HepG2 (cell line): ENCODE results near the gene OBSL1. TPM values are rescaled to one million over a fixed set of nuclear protein-coding genes. Genes with fewer than 3 reads are reported as not detected.

Source experiments
- ATAD3A ChIP-seq: sonication (generic); formaldehyde crosslinking; IDR thresholded peaks from 2 replicates; pipeline ENCODE4 v1.4.0; 2020; ENCODE audit warnings: missing genetic modification reagents
- DNMT1 ChIP-seq: sonication (generic); formaldehyde crosslinking; IDR thresholded peaks from 2 replicates; pipeline ENCODE4 v1.5.1; 2020; ENCODE audit warnings: mild to moderate bottlenecking, missing genetic modification reagents
- EP300 ChIP-seq, 3 experiments: sonication (generic) in 1 of 3; formaldehyde crosslinking in 1 of 3; IDR thresholded peaks; 2 replicates each; pipeline versions ENCODE4 v1.5.1 to v1.6.1; 2011 to 2020; ENCODE audit warnings: low read depth in 2 of 3, low read length in 2 of 3, borderline replicate concordance in 1 of 3, improper control_type of control experiment in 1 of 3, mild to moderate bottlenecking in 1 of 3, missing genetic modification reagents in 1 of 3, moderate library complexity in 1 of 3
- HOXA5 ChIP-seq: sonication (generic); formaldehyde crosslinking; IDR thresholded peaks from 2 replicates; pipeline ENCODE4 v1.4.0; 2020; ENCODE audit warnings: missing genetic modification reagents
- IRX3 ChIP-seq: sonication (generic); formaldehyde crosslinking; IDR thresholded peaks from 2 replicates; pipeline ENCODE4 v1.8.1; 2023; ENCODE audit warnings: mild to moderate bottlenecking, low read depth, missing genetic modification reagents, borderline replicate concordance
- ISX ChIP-seq: sonication (generic); formaldehyde crosslinking; conservative IDR thresholded peaks from 2 replicates; pipeline ENCODE4 v1.5.0; 2020; ENCODE audit warnings: missing genetic modification reagents
- NCOA2 ChIP-seq: sonication (generic); formaldehyde crosslinking; IDR thresholded peaks from 2 replicates; pipeline ENCODE4 v1.8.0; 2022; ENCODE audit warnings: inconsistent platforms
- NPAS2 ChIP-seq: sonication (generic); formaldehyde crosslinking; IDR thresholded peaks from 2 replicates; pipeline ENCODE4 v1.8.0; 2022; ENCODE audit warnings: mild to moderate bottlenecking, missing genetic modification reagents, borderline replicate concordance
- POLR2AphosphoS5 ChIP-seq: IDR thresholded peaks from 2 replicates; pipeline ENCODE4 v1.6.1; 2012; ENCODE audit warnings: low read depth, low read length
- PRPF4 ChIP-seq: fragments of 200-400 bp; formaldehyde crosslinking; IDR thresholded peaks from 2 replicates; pipeline ENCODE4 v1.6.1; 2016; ENCODE audit warnings: low read length, low read depth; ENCODE audit not compliant: poor library complexity, severe bottlenecking
- RFX3 ChIP-seq: IDR thresholded peaks from 2 replicates; pipeline ENCODE4 v1.6.1; 2016; ENCODE audit warnings: missing biosample characterization, missing genetic modification reagents
- RFXANK ChIP-seq: IDR thresholded peaks from 2 replicates; pipeline ENCODE4 v1.6.1; 2016
- SNAPC2 ChIP-seq: sonication (generic); formaldehyde crosslinking; IDR thresholded peaks from 2 replicates; pipeline ENCODE4 v1.8.1; 2022; ENCODE audit warnings: mild to moderate bottlenecking, missing genetic modification reagents
- SP4 ChIP-seq: sonication (generic); formaldehyde crosslinking; IDR thresholded peaks from 2 replicates; pipeline ENCODE4 v1.8.1; 2023; ENCODE audit warnings: mild to moderate bottlenecking, missing genetic modification reagents
- SRY ChIP-seq: sonication (generic); formaldehyde crosslinking; IDR thresholded peaks from 2 replicates; pipeline ENCODE4 v1.8.0; 2022; ENCODE audit warnings: mild to moderate bottlenecking, missing genetic modification reagents
- TBX3 ChIP-seq: fragments of 450-650 bp; IDR thresholded peaks from 2 replicates; pipeline ENCODE4 v1.6.1; 2017; ENCODE audit warnings: antibody characterized with exemption, mild to moderate bottlenecking, inconsistent platforms, borderline replicate concordance
- TOE1 ChIP-seq: sonication (generic); formaldehyde crosslinking; IDR thresholded peaks from 2 replicates; pipeline ENCODE4 v1.4.0; 2020; ENCODE audit warnings: mild to moderate bottlenecking, missing genetic modification reagents
- ZBTB1 ChIP-seq: sonication (generic); formaldehyde crosslinking; IDR thresholded peaks from 2 replicates; pipeline ENCODE4 v1.4.0; 2020; ENCODE audit warnings: missing genetic modification reagents, borderline replicate concordance
- ZMYM2 ChIP-seq: sonication (generic); formaldehyde crosslinking; IDR thresholded peaks from 2 replicates; pipeline ENCODE4 v1.8.0; 2022; ENCODE audit warnings: mild to moderate bottlenecking, missing genetic modification reagents
- ZNF556 ChIP-seq: sonication (generic); formaldehyde crosslinking; IDR thresholded peaks from 2 replicates; pipeline ENCODE4 v1.4.0; 2020; ENCODE audit warnings: mild to moderate bottlenecking, missing genetic modification reagents, borderline replicate concordance
- ZNF605 ChIP-seq: sonication (generic); formaldehyde crosslinking; IDR thresholded peaks from 2 replicates; pipeline ENCODE4 v1.8.0; 2022; ENCODE audit warnings: mild to moderate bottlenecking, missing genetic modification reagents
- ZNF713 ChIP-seq: sonication (generic); formaldehyde crosslinking; IDR thresholded peaks from 2 replicates; pipeline ENCODE4 v1.4.0; 2020; ENCODE audit warnings: mild to moderate bottlenecking, missing genetic modification reagents
- ZSCAN25 ChIP-seq: sonication (generic); formaldehyde crosslinking; IDR thresholded peaks from 2 replicates; pipeline ENCODE4 v1.8.0; 2022; ENCODE audit warnings: mild to moderate bottlenecking, missing genetic modification reagents
- polyA plus RNA-seq, 8 experiments: library from polyadenylated mRNA; depleted of rRNA in 3 of 8; stranded (reverse) in 7 of 8; unstranded in 1 of 8; fragments of >200 nt; fragmentation: Illumina TruSeq in 4 of 8; extraction: Trizol in 4 of 8; gene quantifications; 2 replicates each; pipeline versions ENCODE4 v1.2.1 to v1.2.3, GENCODE V29; 2011 to 2016; ENCODE audit warnings: low read depth in 4 of 8, missing spikeins in 1 of 8, mixed read lengths in 1 of 8; ENCODE audit not compliant: insufficient read depth in 1 of 8
- total RNA-seq, 5 experiments: library from RNA; depleted of rRNA; stranded (reverse); fragments of >200 nt; fragmentation: Illumina TruSeq; extraction: Trizol; gene quantifications; 2 replicates each; pipeline ENCODE4 v1.2.3, GENCODE V29; 2016; ENCODE audit warnings: low read depth in 1 of 5
- TF ChIP-seq, protein P1 (sequence below): sonication (generic); formaldehyde crosslinking; IDR thresholded peaks from 2 replicates; pipeline ENCODE4 v1.8.0; 2022; ENCODE audit warnings: missing genetic modification reagents, mild to moderate bottlenecking, moderate library complexity, borderline replicate concordance
- TF ChIP-seq, protein P2 (sequence below): sonication (generic); formaldehyde crosslinking; IDR thresholded peaks from 2 replicates; pipeline ENCODE4 v1.9.0; 2022; ENCODE audit warnings: missing genetic modification reagents, mild to moderate bottlenecking, borderline replicate concordance
- TF ChIP-seq, protein P3 (sequence below): sonication (generic); formaldehyde crosslinking; IDR thresholded peaks from 2 replicates; pipeline ENCODE4 v1.4.0; 2020; ENCODE audit warnings: missing genetic modification reagents

OBSL1 gene
- total and polyA plus RNA-seq, 2 of the 13 experiments (the other 11 are each of a cell fraction or from before 2014, with no cell fraction given), result 86.7 to 218 TPM

DNA sequence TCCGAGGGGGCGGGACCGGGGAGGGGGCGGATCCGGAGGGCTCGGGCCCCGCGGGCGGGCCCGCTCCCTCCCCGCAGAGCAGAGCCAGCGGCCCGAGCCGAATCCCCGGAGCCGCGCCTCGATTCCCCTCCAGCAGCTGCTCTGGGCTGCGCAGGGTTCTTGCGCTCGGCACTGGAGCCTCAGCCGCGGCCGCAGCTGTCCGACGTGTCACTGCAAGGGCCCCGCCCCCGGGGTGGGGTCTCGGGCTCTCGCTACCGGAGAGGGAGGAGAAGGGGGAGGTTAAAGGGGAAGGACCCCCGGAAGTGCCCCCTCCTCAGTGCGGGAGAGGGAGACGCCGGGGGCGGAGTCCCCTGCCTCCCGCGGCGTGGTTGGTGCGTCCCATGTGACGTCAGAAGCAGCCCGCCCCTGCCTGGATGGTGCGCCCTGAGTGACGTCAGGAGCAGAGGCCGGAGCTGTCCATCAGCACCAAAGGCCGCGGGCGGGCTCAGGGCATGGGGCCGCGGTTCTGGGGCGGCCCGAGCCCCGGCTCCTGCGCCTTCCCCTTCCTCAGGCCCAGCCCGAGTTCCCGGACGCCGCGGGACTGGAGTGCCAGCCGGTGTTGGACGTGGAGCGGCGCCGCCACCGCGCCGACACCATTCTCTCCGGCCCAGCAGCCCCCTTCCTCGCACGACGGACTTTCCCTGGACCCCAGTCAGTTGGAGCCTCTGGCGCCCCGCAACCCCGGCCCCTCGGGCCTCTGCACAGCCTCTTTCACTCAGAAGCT lies 27.6 kb downstream of the OBSL1 start, which contains the start of the genes CHPF and TMEM198 (continued):
- peak in 1 of 2 experiments; percentile 59; a peak in 1 of 4 replicates for TF ChIP-seq EP300 (IDR thresholded peaks at IDR 0.05; ENCODE audit: low read depth in 2 of 2, low read length in 2 of 2)
- TF ChIP-seq EP300 (CRISPR knock-in tag; IDR thresholded peaks at IDR 0.05; ENCODE audit: borderline replicate concordance), result no peak; the same call in 1 of the 2 replicates
- no peak for TF ChIP-seq RFX3 (CRISPR knock-in tag)
- TF ChIP-seq TBX3, result no peak
- TF ChIP-seq PRPF4, result no peak
- TF ChIP-seq ZBTB1 (CRISPR knock-in tag), result no peak
- TF ChIP-seq ZSCAN25 (CRISPR knock-in tag), result peak; percentile 63
- TF ChIP-seq NPAS2 (CRISPR knock-in tag), result no peak
- TF ChIP-seq, protein P1, sequence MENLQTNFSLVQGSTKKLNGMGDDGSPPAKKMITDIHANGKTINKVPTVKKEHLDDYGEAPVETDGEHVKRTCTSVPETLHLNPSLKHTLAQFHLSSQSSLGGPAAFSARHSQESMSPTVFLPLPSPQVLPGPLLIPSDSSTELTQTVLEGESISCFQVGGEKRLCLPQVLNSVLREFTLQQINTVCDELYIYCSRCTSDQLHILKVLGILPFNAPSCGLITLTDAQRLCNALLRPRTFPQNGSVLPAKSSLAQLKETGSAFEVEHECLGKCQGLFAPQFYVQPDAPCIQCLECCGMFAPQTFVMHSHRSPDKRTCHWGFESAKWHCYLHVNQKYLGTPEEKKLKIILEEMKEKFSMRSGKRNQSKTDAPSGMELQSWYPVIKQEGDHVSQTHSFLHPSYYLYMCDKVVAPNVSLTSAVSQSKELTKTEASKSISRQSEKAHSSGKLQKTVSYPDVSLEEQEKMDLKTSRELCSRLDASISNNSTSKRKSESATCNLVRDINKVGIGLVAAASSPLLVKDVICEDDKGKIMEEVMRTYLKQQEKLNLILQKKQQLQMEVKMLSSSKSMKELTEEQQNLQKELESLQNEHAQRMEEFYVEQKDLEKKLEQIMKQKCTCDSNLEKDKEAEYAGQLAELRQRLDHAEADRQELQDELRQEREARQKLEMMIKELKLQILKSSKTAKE (CRISPR knock-in tag), result no peak
- peak; percentile 90 for TF ChIP-seq ZNF556
- TF ChIP-seq TOE1 (CRISPR knock-in tag), result peak; percentile 97
- peak; percentile 93 for TF ChIP-seq POLR2AphosphoS5
- peak; percentile 61 for TF ChIP-seq NCOA2
- peak; percentile 78 for TF ChIP-seq SNAPC2 (CRISPR knock-in tag)
- TF ChIP-seq ISX (CRISPR knock-in tag), result peak; percentile 87; the same call in 1 of the 2 replicates
- peak; percentile 87; the same call in 1 of the 2 replicates for TF ChIP-seq SRY (CRISPR knock-in tag)
- TF ChIP-seq DNMT1, result peak; percentile 82
- TF ChIP-seq ZMYM2, result no peak
- TF ChIP-seq ZNF605 (CRISPR knock-in tag), result peak; percentile 85; the same call in 1 of the 2 replicates
- no peak; the same call in 1 of the 2 replicates for TF ChIP-seq ZNF713 (CRISPR knock-in tag)
- peak; percentile 83 for TF ChIP-seq ATAD3A (CRISPR knock-in tag)
- TF ChIP-seq, protein P2, sequence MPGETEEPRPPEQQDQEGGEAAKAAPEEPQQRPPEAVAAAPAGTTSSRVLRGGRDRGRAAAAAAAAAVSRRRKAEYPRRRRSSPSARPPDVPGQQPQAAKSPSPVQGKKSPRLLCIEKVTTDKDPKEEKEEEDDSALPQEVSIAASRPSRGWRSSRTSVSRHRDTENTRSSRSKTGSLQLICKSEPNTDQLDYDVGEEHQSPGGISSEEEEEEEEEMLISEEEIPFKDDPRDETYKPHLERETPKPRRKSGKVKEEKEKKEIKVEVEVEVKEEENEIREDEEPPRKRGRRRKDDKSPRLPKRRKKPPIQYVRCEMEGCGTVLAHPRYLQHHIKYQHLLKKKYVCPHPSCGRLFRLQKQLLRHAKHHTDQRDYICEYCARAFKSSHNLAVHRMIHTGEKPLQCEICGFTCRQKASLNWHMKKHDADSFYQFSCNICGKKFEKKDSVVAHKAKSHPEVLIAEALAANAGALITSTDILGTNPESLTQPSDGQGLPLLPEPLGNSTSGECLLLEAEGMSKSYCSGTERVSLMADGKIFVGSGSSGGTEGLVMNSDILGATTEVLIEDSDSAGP (CRISPR knock-in tag), result peak; percentile 99
- peak; percentile 76; the same call in 1 of the 2 replicates for TF ChIP-seq RFXANK (CRISPR knock-in tag)
- TF ChIP-seq, protein P3, sequence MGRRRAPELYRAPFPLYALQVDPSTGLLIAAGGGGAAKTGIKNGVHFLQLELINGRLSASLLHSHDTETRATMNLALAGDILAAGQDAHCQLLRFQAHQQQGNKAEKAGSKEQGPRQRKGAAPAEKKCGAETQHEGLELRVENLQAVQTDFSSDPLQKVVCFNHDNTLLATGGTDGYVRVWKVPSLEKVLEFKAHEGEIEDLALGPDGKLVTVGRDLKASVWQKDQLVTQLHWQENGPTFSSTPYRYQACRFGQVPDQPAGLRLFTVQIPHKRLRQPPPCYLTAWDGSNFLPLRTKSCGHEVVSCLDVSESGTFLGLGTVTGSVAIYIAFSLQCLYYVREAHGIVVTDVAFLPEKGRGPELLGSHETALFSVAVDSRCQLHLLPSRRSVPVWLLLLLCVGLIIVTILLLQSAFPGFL (CRISPR knock-in tag), result 0 out of 2 replicates have a peak, but pooled peaks have one; percentile 48
- TF ChIP-seq HOXA5 (CRISPR knock-in tag), result peak; percentile 97
- TF ChIP-seq SP4, result peak; percentile 99
- peak; percentile 72; the same call in 1 of the 2 replicates for TF ChIP-seq IRX3 (CRISPR knock-in tag)
